HL-60 (cell line): Measurements from ENCODE around the gene CC2D1B.

Source experiments
- DNase-seq, 2 experiments: peaks; one replicate each; pipeline ENCODE4 v3.0.0-alpha.2; 2010 to 2020; ENCODE audit warnings: low read depth in 1 of 2, low spot score in 1 of 2
- H3K27ac ChIP-seq: fragments of 250-450 bp; sonication (Bioruptor Pico); replicated peaks from 2 replicates; pipeline ENCODE4 v1.5.1; 2020; ENCODE audit warnings: mild to moderate bottlenecking, moderate library complexity
- H3K27me3 ChIP-seq: fragments of 250-450 bp; sonication (Bioruptor Pico); 2 replicates; pipeline ENCODE4 v1.5.1; 2021; ENCODE audit warnings: mild to moderate bottlenecking, moderate library complexity; ENCODE audit not compliant: insufficient read depth, poor library complexity, severe bottlenecking
- H3K4me3 ChIP-seq: replicated peaks from 2 replicates; pipeline ENCODE4 v1.5.1; 2011; ENCODE audit warnings: mild to moderate bottlenecking, control low read depth, low read length; ENCODE audit not compliant: insufficient read depth
- GABPA ChIP-seq: IDR thresholded peaks from 2 replicates; pipeline ENCODE4 v1.6.1; 2012; ENCODE audit warnings: low read depth
- POLR2AphosphoS5 ChIP-seq: IDR thresholded peaks from 2 replicates; pipeline ENCODE4 v1.6.1; 2012; ENCODE audit warnings: low read depth
- SPI1 ChIP-seq: IDR thresholded peaks from 2 replicates; pipeline ENCODE4 v1.6.1; 2012; ENCODE audit warnings: low read depth, mild to moderate bottlenecking, borderline replicate concordance
- TF ChIP-seq, protein P1 (sequence below): IDR thresholded peaks from 2 replicates; pipeline ENCODE4 v1.6.1; 2012; ENCODE audit warnings: low read depth; ENCODE audit not compliant: insufficient replicate concordance
- TF ChIP-seq, protein P2 (sequence below): IDR thresholded peaks from one replicate; pipeline ENCODE4 v1.5.1; 2011; ENCODE audit warnings: low read length, control low read depth, inconsistent platforms; ENCODE audit not compliant: insufficient read depth

CC2D1B gene

DNA sequence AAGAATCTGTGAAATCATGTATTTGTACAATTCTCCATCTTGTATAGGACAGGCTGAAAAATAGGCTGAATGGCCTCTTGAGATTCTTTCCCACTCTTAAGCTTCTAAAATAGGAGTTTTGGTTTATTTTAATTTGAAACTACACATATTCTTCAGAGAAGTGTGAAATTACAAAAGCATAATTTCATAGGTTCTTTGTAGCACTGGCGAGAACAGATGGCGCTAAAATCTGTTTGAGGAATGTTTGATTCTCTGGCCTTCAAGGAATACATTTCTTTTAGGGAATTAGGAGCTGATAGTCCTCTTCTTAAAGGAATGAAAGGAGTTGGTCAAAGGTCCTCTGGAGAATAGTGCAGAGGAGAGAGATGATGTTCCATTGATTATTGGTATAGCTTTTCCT is 44.9 kb downstream of the CC2D1B start:
- no peak for DNase-seq
- TF ChIP-seq GABPA (no peak), POLR2AphosphoS5 (no peak), SPI1 (no peak)

DNA sequence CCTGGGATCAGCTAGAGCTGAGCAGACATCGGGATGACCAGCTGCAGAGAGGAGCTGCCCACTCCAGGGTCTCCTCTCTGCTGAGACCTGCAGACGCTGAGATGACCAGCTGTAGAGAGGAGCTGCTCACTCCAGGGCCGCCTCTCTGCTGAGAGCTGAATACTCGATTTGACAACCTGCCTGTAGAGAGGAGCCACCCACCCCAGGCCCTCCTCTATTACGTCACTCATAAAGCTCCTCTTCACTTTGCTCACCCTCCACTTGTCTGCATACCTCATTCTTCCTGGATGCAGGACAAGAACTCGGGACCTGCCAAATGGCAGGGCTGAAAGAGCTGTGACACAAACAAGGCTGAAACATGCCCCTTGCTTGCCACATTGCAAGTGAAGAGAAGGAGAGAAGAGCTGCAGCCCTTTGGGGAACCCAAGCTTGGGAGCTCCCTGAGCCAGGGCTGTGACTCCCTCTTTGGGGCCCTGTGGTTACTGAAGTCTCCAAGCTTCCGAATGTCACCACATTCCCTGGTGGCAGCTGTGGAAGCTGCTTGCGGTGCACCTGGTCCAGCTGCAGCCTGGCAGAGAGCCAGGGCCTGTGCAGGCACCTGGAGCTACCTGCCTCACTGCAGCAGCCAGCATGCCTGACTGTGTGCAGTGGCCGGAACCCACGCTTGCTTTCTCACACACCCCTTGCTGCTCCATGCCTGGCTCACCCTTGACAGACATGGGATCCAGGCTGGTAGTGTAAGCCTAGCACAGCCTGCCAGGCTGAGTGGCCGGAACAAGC is 59.6 kb downstream of the CC2D1B start:
- peak; percentile 75 for TF ChIP-seq POLR2AphosphoS5
- TF ChIP-seq GABPA: no peak
- Histone ChIP-seq H3K4me3 (no peak overlapping the region), H3K27ac (no peak overlapping the region), H3K27me3 (no peaks in the 10 kb centered on the region)
- DNase-seq: peak in 1 of 2 experiments; percentile 40

More for the DNA sequence above, 44.9 kb downstream of the CC2D1B start:
- no peaks in the 10 kb centered on the region for H3K27me3 ChIP-seq
- H3K4me3 ChIP-seq: no peak overlapping the region
- H3K27ac ChIP-seq: no peak overlapping the region

DNA sequence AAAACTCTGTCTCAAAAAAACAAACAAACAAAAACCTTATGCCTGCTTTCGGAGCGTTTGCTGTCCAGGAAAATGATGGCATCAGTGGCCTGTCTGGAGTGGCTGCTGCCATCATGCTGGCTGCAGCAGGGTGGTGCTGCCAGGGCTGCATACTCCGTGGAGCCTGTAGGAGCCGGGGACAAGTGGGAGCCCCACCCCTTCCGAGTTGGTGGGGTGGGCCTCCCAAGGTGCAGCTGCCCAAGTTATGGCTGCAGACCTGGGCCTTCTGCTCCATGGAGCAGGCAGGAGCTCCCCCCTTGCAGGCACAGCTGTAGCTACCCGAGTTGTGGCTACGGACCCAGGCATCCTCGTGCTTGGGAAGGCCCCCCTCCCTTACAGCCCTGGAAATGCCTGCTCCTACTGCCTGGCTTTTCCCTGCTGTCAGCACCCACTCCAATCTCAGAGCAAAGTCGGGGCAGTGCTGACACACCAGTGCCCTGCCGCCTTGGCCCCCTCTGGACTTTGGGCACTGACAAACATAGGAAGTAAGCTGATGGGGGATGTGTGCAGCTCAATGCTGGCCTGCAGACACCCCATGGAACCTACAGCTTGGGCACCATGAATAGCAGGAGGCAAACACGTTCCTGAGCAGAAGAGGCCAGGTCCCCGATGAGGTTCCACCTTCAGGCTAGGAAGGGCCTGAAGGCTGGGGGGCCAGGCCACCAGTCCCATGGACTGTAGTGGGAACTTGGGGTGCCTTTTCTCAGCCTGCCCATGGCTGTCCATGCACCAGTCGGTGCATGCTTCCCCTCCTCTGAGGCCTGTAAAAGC is 60.4 kb downstream of the CC2D1B start:
- Histone ChIP-seq H3K27ac (no peak overlapping the region), H3K4me3 (no peak overlapping the region), H3K27me3 (no peaks in the 10 kb centered on the region)
- DNase-seq: no peak
- TF ChIP-seq, protein P1, sequence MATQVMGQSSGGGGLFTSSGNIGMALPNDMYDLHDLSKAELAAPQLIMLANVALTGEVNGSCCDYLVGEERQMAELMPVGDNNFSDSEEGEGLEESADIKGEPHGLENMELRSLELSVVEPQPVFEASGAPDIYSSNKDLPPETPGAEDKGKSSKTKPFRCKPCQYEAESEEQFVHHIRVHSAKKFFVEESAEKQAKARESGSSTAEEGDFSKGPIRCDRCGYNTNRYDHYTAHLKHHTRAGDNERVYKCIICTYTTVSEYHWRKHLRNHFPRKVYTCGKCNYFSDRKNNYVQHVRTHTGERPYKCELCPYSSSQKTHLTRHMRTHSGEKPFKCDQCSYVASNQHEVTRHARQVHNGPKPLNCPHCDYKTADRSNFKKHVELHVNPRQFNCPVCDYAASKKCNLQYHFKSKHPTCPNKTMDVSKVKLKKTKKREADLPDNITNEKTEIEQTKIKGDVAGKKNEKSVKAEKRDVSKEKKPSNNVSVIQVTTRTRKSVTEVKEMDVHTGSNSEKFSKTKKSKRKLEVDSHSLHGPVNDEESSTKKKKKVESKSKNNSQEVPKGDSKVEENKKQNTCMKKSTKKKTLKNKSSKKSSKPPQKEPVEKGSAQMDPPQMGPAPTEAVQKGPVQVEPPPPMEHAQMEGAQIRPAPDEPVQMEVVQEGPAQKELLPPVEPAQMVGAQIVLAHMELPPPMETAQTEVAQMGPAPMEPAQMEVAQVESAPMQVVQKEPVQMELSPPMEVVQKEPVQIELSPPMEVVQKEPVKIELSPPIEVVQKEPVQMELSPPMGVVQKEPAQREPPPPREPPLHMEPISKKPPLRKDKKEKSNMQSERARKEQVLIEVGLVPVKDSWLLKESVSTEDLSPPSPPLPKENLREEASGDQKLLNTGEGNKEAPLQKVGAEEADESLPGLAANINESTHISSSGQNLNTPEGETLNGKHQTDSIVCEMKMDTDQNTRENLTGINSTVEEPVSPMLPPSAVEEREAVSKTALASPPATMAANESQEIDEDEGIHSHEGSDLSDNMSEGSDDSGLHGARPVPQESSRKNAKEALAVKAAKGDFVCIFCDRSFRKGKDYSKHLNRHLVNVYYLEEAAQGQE: no peak
- TF ChIP-seq GABPA: no peak
- TF ChIP-seq POLR2AphosphoS5: no peak
- TF ChIP-seq, protein P2, sequence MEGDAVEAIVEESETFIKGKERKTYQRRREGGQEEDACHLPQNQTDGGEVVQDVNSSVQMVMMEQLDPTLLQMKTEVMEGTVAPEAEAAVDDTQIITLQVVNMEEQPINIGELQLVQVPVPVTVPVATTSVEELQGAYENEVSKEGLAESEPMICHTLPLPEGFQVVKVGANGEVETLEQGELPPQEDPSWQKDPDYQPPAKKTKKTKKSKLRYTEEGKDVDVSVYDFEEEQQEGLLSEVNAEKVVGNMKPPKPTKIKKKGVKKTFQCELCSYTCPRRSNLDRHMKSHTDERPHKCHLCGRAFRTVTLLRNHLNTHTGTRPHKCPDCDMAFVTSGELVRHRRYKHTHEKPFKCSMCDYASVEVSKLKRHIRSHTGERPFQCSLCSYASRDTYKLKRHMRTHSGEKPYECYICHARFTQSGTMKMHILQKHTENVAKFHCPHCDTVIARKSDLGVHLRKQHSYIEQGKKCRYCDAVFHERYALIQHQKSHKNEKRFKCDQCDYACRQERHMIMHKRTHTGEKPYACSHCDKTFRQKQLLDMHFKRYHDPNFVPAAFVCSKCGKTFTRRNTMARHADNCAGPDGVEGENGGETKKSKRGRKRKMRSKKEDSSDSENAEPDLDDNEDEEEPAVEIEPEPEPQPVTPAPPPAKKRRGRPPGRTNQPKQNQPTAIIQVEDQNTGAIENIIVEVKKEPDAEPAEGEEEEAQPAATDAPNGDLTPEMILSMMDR: no peak
- no peak for TF ChIP-seq SPI1
